22Rv1 (cell line): ENCODE results near the gene MRPL33.

Experiments
- CTCF ChIP-seq: fragments of 450-650 bp; IDR thresholded peaks from 2 replicates; pipeline ENCODE4 v1.5.1; 2017; ENCODE audit warnings: mild to moderate bottlenecking
- ZFX ChIP-seq: fragments of 450-650 bp; IDR thresholded peaks from 2 replicates; pipeline ENCODE4 v1.6.1; 2017; ENCODE audit warnings: antibody characterized with exemption, borderline replicate concordance

DNA sequence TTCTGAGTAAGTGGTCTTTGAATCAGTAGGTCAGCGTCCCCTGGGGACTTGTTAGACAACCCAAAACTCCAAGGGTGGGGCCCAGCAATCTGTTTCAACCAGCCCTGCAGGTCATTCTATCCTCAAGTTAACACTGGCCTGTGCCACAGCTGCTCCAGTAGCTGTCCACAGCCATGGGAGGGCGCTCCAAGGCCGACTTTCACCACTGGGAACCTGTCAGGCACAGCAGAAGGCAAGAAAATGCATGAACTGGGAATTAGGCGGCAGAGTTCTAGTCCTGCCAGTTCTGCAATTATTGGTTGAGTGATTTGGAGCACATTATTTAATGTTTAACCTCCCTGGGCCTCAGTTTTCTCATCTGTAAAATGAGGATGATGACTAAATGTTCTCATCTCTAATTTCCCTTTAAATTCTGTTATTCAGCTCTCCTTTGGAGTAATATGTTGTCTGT, 17.4 kb upstream of the MRPL33 start:
- peak; percentile 87 for TF ChIP-seq CTCF
- TF ChIP-seq ZFX = no peak
